Heart left ventricle (tissue), 13 donors: ENCODE measurements around the gene PPP1R14C.

ENCODE experiments used
- POLR2A ChIP-seq, 2 donors: fragments of 450-650 bp; IDR thresholded peaks; one replicate each; pipeline ENCODE4 v1.6.1; 2017; ENCODE audit warnings: antibody characterized with exemption in 2 of 2, mild to moderate bottlenecking in 2 of 2, moderate library complexity in 2 of 2
- TF ChIP-seq, protein P1 (sequence below), 12 donors: fragments of 200-600 bp; sonication (generic) in 4 of 12; IDR thresholded peaks; one replicate each; pipeline versions ENCODE4 v1.5.0 to v1.8.0; 2018 to 2022; ENCODE audit warnings: antibody characterized with exemption in 12 of 12, mild to moderate bottlenecking in 5 of 12
- donor health status: ischemic (EF 13 %, LVEDD 7.1; RV severe dilation, severe dysfunction).
- donor health status: DM: no; HTN: yes; CAD: no.
- donor health status: DM: no; HTN: no; CAD: no.
- donor health status: ischemic (EF 25% LVEDD 6.9; RV normal size, moderate dysfunction).
- donor health status: ischemic (EF 25% LVEDD 5.7; RV mildly dilated, moderate dysfunction).
- donor health status: ischemic (EF 35%, LVEDD 5.7; RV mildly dilated, moderate dysfunction).
- donor health status: nonischemic (EF 11% LVEDD 7.7; RV severe dilation, severe dysfunction).
- donor health status: DM: yes; HTN: yes; CAD: no.
- donor health status: PGD.
- donor health status: ischemic (EF 29% LVEDD 5.4; RV normal size, mild dysfunction).
- donor health status: nonischemic (EF 23%, LVEDD 6.1; RV moderate dilation, normal function).

DNA sequence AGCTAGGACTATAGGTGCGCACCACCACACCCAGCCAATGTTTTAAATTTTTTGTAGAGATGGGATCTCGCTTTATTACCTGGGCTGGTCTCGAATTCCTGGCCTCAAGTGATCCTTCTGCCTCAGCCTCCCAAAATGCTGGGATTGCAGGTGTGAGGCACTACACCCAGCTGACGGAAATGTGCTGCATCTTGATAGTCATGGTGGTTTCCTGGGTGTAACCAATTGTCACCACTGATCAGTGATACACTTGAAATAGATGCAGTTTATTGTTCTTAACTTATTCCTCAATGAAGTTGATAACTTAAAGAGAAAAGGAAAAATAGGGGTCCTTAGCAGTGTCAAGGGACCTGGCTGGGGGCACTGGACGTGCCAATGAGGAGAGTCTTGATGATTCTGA is 92.4 kb downstream of the PPP1R14C start:
- TF ChIP-seq, protein P1, sequence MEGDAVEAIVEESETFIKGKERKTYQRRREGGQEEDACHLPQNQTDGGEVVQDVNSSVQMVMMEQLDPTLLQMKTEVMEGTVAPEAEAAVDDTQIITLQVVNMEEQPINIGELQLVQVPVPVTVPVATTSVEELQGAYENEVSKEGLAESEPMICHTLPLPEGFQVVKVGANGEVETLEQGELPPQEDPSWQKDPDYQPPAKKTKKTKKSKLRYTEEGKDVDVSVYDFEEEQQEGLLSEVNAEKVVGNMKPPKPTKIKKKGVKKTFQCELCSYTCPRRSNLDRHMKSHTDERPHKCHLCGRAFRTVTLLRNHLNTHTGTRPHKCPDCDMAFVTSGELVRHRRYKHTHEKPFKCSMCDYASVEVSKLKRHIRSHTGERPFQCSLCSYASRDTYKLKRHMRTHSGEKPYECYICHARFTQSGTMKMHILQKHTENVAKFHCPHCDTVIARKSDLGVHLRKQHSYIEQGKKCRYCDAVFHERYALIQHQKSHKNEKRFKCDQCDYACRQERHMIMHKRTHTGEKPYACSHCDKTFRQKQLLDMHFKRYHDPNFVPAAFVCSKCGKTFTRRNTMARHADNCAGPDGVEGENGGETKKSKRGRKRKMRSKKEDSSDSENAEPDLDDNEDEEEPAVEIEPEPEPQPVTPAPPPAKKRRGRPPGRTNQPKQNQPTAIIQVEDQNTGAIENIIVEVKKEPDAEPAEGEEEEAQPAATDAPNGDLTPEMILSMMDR (IDR thresholded peaks at IDR 0.05): no peak
- TF ChIP-seq POLR2A (IDR thresholded peaks at IDR 0.05): no peak
